Medulla oblongata (tissue), 1 donor: ENCODE data around the gene AP2A1.
A peak's percentile ranks its signal among the peaks of the same experiment; 100 is the strongest.
"Not testable (repeated sequence)": the region's sequence is repeated elsewhere in the genome, so short reads cannot be mapped to it uniquely, and the experiment has no call there.

Experiments
- DNase-seq: peaks from one replicate; pipeline ENCODE4 v3.0.0-alpha.2; 2015; ENCODE audit errors: extremely low spot score

Gene AP2A1

DNA sequence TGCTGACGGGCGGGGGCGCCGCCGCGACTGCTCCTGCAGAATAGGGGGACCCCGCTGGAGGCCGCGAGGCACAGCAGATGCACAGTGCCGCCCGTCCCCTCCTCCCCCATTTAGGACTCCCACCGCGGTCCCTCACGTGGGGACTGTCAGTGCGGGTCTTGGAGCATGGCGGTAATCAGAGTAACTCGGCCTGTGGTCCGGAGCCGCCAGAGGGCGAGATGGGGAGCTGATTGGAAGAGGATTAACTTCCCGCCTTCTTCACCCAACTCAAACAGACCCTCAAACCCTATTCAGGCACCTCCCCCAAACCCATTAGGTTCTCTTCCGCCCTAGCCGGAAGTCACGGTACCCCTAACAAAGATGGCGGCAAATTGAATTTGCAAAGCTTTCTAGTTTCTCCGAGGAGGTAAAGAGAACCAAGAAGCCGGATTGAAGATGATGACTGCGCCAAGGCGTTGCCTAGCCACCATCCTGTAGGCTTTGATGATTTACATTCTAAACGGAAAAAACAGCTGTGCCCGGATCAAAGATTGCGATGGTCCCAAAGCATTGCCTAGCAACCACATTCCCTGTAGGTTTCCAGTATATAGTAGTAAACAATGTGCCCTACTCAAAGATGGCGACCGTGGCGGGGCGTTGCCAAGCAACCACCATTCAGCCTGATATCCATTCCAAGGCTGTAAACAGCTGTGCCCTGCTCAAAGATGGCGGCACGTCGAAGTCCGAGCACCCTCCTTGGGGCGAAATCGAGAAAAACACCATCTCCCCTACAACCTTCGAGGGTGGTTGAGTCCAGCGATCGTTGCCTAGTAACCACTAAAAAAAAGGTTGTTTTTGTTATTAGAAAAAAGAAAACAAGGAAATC, 46.4 kb downstream of the AP2A1 start, which contains the start of gene FUZ:
Gene FUZ, minus strand, starts transcription at position 296 of the 865 bp plus-strand sequence. Its CDS starts 186 bp downstream, at position 110.
- DNase-seq = peak; percentile 99

DNA sequence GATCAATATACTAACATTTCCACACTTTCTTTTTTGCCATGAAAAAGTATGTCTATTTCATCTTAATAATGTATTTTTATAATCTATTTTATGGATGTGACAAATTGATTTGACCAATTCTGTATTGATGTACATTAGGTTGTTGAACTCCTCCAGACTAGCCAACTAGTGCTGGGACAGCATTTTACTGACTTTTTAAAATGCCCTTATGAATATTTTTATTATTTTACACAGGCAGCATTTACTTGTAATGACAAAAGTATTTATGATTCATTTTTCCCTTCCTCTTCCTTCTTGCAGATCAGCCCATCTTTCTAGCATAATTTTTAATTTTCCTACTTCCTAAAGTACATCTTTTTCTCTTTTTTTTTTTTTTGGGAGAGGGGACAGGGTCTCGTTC, 47.2 kb downstream of the AP2A1 start:
- DNase-seq = no peak

DNA sequence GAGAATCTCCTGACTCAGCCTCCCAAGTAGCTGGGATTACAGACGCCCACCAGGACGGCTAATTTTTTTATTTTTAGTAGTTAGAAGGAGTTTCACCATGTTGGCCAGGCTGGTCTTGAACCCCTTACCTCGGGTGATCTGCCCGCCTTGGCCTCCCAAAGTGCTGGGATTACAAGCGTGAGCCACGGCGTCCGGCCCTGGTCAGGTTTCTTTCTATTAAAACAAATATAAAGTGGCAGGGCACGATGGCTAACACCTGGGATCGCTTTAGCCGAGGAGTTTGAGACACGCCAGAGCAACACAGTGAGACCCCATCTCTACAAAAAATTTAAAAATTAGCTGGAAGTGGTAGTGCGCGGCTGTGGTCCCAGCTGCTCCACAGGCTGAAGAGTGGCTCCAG, 49.8 kb downstream of the AP2A1 start:
- no peak for DNase-seq

DNA sequence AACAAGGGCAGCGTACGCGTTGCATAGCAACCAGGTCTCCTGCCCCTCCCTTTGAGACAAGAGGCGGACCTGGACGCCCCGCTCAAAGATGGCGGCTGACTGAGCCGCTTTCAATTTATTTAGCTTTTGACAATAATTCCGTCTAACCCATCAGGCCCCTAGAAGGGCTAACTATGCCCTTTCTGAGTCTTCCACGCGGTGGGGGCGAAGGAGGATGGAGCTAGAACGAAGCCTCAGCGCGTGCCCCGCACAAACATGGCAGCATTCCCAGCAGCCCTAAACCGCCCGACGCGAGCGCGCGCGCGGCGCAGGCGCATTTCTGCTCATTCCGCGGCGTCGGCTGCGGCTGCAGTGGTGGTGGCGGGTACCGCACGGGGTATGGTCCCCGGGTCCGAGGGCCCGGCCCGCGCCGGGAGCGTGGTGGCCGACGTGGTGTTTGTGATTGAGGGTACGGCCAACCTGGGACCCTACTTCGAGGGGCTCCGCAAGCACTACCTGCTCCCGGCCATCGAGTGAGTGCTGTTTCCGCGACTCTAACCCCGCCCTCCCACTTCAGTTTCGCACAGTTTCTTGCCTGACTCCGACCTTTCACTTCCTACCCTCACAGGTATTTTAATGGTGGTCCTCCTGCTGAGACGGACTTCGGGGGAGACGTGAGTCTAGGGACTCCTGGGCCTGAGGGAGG, 51.3 kb downstream of the AP2A1 start, which contains the start of gene MED25:
Gene MED25, plus strand, starts transcription at position 326 of the 685 bp plus-strand sequence. Its CDS starts 53 bp downstream, at position 379.
- peak; percentile 89 for DNase-seq

DNA sequence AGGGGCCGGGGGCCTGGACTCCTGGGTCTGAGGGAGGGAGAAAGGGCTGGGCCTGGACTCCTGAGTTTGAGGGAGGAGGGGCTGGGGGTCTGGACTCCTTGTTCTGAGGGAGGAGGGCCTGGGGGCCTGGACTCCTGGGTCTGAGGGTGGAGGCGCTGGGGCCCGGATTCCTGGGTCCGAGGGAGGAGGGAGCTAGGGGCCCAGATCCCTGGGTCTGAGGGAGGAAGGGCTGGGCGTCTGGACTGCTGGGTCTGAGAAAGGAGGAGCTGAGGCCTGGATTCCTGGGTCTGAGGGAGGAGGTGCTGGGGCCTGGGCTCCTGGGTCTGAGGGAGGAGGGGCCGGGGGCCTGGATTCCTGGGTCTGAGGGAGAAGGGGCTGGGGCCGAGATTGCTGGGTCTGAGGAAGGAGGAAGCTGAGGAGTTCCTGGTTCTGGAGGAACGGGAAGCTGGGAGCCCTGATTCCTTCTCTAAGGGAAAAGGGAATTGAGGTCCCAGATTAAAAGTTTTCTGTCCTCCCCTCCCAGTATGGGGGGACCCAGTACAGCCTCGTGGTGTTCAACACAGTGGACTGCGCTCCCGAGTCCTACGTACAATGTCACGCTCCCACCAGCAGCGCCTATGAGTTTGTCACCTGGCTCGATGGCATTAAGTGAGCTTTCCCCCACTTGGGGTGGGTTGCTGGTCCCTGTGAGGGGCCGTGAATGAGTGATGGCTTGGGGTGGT, 52.0 kb downstream of the AP2A1 start:
- no peak for DNase-seq

DNA sequence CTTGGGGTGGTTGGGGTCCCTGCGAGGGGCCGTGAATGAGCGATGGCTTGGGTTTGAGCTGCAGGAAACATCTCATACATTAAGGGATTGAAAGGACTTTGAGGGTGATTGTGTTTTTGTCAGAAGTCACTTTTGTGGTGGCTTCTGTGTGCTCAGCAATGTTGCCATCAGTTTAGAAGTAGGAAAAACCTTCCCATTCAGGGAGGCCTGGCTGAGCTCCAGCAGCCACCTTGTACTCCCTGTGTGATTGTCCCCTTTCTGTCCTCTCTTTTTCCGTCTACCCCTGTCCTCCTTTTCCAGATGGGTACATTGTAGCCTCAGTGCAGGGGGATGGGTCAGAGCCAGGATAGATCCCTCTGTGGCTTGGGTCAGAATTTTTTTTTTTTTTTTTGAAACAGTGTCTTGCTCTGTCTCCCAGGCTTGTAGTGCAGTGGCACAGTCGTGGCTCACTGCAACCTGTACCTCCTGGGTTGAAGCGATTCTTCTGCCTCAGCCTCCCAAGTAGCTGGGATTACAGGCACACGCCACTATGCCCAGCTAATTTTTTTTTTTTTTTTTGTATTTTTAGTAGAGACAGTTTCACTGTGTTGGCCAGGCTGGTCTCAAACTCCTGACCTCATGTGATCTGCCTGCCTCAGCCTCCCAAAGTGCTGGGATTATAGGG, 52.8 kb downstream of the AP2A1 start:
- DNase-seq = not testable (repeated sequence)

DNA sequence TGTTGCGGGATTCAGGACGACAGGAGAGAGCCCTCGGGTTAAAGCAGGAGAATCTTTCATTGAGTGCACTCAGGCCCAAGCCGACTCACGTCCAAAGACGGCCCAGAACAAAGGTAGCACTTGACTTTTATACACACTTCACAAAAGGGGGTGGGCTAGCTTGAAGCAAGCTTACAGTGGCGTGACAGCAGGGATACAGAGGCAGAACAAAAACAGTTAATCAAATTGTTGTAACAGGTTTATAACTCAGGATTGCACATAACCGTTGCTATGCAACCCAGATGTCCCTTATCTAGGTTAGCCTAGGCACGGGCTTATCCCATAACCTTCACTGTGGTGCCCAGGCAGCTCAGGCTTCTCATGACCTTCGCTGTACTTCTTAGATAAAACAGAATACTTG, 53.3 kb downstream of the AP2A1 start:
- no peak for DNase-seq

DNA sequence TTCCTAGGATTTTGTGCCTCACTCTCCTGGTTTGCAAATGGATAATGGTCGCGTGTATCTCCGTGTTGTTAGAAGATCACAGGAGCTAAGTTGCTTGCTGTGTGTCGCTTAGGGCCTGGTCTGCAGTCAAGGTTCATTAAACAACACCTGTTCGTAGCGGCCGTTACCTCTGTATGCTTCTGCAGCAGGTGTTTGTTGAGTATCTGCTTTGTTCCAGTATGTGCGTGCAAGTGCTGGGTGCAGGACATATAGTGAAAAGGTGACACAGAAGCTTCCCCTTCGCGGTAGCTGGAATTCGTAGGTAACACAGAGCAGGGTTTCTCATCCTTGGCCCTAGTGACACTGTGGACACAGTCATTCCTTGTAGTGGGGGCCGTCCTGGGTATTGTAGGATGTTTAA, 56.7 kb downstream of the AP2A1 start:
- DNase-seq = no peak

DNA sequence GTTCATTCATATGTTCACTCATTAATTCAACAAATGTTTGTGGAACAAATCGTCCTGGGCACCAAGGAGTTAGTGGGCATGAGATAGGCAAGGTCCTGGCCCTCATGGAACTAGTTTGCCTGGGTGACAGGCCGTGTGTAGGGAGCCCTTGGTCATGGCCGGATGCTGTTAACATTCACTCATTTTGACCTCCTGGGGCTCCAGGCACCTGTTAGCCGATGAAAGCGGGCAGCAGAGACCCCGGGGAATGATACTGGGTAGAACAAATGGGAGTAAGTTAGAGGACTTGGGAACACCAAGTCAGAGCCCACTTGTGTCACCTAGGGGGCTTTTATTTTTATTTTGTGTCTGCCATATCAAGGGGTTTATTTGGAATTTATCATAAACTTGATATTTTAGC, 57.9 kb downstream of the AP2A1 start:
- DNase-seq = no peak

DNA sequence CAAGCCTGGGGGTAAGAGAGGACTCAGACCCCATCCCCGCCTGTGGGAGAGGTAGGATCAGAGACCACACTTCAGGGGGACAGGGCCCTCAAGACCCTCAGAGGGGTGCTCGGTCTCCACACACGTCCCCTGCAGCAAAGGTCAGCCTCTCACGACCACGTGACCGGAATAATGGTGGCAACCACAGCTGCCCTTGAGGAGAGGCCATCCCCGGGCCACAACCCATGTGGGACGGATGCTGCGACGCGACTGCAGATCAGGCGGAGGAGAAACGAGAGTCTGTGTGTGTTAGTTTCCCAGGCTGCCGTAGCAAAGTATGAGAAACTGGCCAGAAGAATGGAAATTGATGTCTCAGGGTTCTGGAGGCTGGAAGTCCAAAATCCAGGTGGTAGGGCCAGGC, 60.2 kb downstream of the AP2A1 start:
- no peak for DNase-seq

DNA sequence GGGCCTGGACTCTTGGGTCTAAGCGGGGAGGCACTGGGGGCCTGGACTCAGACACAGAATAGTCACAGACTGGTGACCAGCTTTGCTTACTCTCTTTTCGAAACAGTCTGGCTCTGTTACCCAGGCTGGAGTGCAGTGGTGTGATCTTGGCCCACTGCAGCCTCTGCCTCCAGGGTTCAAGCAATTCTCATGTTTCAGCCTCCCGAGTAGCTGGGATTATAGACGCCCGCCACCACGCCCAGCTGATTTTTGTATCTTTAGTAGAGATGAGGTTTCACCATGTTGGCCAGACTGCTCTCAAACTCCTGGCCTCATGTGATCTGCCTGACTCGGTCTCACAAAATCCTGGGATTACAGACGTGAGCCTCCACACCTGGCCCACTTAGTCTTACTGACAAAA, 62.4 kb downstream of the AP2A1 start:
- DNase-seq = no peak

DNA sequence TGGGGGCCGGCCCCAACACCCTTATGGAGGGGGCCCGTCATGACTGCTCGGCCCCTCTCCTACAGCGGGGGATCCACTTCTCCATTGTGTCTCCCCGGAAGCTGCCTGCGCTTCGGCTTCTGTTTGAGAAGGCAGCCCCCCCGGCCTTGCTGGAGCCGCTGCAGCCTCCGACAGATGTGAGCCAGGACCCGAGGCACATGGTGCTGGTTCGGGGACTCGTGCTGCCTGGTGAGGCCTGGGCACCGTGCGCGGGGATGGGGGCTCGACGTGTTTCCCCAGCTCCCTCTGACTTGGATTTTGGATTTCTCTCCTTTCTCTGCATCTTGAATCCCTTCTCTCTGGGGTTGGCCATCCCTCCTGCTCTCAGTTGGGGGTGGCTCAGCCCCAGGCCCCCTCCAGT, 62.9 kb downstream of the AP2A1 start:
- DNase-seq = no peak

DNA sequence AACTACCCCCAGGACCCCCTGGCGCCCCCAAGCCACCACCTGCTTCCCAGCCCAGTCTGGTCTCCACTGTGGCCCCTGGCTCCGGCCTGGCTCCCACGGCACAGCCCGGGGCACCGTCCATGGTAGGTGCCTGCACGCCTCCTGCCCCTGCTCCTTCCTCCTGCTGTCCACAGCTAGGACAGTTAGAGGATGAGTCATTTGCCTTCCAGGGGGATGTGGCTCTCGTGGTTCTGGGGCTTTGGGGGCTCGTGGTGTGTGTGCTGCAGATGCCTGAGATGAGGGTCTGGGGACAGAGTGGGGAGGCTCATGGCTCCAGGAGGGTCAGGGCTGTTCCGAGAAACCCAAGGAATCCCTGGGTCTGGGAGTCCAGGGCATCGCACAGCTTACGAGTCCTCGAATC, 64.0 kb downstream of the AP2A1 start:
- no peak for DNase-seq

DNA sequence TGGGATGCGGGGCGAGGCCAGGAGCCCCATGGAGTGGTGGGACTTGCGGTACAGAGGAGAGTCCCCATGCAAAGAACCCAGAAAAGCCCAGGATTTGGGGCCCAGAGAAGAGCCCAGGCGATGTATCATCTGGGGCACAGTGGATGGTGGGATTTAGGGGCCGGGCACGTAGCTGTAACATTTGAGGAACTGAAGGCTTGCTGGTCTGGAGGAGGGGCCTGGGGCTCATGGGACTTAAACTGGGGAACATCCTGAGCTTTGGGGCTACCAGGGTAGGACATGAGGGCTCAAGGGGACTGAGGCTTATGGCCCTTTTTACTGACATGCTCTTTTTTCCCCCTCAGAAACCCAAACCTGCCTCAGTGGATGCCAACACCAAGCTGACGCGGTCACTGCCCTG, 64.8 kb downstream of the AP2A1 start:
- no peak for DNase-seq

DNA sequence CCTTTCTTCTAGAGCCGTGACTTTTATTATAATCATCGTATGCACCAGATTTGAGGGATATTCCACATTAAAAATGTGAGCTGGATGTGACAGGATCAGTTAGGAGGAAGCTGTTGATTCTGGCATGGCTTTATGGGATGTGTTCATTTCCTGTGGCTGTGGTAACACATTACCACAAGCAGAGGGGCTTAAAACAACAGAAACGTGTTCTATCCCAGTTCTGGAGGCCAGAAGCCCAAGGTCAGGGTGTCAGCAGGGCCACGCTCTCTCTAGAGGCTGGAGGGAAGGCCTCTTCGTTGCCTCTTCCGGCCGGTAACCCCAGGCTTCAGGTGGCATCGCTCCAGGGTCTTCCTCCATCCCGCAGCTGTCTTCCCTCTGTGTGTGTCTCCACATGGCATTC, 65.8 kb downstream of the AP2A1 start:
- DNase-seq = no peak

DNA sequence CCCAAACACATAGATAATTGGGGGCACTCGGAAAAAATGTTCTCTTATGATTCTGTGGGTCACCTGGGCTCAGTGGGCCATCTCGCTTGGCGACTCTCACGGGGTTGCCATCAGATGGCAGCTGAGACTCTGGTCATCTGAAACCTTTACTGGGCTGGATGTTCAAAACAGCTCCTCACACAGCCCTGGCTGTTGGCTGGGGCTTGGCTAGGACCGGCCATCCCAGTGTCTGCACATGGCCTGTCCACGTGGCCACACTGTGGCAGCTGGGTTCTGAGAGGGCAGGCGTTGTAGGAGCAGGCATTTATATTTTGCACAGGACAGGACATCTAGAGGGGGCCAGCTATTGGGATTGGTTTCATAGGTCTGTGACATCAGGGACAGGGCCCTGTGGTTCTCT, 66.8 kb downstream of the AP2A1 start:
- DNase-seq = no peak

DNA sequence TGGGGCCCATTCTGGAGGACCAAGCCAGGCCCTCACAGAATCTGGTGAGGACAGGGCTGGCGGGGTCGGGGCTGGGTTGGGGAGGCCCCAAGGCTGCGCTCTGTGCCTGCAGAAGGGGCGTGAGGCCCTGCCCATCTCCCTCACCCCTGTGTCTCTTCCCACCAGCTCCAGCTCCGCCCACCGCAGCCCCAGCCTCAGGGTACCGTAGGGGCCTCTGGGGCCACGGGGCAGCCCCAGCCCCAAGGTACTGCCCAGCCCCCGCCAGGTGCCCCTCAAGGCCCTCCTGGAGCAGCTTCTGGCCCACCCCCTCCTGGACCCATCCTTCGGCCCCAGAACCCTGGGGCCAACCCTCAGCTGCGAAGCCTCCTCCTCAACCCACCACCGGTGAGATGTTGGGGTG, 68.8 kb downstream of the AP2A1 start:
- no peak for DNase-seq

DNA sequence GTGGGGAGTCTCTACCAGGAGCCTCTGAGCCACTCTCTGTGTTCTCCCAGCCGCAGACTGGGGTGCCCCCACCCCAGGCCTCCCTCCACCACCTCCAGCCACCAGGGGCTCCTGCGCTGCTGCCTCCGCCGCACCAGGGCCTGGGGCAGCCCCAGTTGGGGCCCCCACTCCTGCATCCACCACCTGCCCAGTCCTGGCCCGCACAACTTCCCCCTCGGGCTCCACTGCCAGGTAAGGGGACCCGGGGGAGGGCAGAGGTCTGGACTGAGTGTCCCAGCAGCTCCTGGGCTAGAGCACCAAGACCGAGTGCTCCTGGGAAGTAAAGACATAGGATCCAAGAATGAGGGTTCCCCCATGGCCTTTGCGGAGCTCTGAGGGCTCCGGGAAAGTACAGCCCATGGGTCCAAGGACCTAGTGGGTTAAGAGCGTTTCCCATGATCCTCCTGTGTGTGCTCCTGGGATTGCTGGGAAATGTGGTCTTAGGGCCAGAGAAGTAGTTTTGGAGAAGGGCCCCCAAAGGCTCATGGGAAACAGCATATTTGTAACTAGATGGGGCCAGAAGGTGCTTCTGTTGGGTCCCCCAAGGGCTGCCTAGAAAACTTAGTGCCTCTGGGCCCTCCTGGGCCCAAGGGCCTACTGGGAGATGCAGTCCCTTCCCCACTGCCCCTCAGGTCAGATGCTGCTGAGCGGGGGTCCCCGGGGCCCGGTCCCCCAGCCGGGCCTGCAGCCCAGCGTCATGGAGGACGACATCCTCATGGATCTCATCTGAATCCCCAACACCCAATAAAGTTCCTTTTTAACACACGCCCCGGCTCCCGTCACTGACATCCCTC, 69.6 kb downstream of the AP2A1 start:
- no peak for DNase-seq

DNA sequence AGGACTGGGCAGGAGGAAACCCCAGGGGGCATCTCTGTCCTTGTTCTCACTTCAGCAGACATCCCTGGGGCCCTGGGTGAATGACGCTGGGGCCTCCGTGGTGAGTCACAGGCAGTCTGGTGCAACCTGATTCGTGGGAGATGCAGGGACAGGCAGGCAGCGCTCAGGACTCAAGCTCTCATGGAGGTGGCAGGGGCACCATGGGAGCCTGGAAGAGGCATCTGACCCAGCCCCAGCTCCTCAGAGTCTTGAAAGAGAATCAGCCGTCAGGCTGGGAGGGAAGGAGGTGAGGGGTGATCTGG, 70.2 kb downstream of the AP2A1 start:
- no peak for DNase-seq

DNA sequence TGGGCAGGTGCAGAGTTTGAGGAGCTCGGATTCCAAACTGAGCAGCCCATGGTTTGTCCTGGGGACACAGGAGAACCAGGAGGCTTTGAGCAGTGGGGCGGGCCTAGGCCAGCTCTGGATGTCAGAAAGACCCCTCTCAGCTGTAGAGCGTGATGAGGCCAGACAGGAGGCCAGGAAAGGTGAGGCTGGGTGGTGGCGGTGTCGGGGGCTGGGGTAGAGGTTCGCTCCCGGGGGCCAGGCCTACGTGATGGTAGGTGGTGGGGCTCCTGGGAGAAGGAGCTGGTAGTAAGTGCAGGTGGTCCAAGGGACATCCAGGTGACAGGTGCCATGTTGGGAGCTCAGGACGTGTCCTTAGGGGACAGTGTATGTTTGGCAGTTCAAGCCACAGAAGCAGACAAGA, 70.6 kb downstream of the AP2A1 start:
- no peak for DNase-seq

DNA sequence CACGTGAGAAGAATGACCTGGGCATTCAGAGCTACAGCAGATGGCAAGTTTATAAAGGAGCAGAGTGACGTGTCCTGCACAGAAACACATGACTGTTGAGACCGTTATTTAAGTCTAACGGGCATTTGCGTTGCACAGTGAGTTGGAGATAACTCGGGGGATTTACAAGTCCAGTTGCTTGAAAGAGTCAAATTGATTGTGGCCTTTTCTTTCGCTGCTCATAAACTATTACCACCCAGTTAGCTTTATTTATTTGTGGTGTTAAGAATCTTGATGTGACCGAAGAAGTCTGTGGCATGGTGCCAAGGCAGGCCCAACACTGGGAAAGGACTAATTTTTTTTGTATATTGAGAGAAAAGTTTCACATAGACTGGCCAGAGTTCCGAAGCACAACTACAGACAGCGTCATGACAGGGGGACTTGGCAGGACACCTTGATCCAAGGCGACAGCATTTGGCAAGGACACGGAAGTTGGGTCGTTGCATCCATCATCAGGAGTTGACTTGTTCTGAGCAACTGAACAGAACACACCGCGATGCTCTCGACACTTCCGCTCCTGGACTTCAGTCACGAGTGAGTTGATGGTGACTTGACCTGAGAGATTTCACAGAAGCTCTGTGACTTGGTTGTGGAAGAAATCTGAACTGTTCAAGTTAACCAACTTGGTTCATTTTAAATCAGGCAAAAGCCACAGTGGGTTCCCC, 72.2 kb downstream of the AP2A1 start:
- no peak for DNase-seq
